ENCODE results near the gene TMEM263.

DNA sequence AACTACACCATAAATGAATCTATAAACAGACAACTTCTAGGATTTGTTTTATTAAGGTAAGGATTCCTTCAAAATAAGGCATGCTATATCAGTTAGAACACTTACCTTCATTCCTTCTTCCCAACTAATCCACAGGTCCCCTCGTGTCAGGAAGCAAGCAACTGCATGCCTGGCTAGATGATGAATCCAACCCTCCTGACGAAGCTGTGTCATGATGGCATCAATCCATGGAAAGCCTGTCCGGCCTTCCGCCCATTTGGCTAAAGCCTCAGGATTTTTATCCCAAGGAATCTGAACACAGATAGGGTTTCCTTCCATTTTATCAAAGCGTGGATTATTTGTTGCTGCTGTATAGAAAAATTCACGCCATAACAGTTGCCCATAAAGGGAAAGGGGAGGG is 43.7 kb downstream of the TMEM263 start:
- TF ChIP-seq KLF16 (CRISPR knock-in tag; IDR thresholded peaks at IDR 0.05) (no peak), ZNF24 (IDR thresholded peaks at IDR 0.05) (no peak), RXRA (CRISPR knock-in tag; IDR thresholded peaks at IDR 0.05) (no peak), ATF7 (IDR thresholded peaks at IDR 0.05) (no peak), ATF7 (CRISPR knock-in tag; IDR thresholded peaks at IDR 0.05) (no peak), ZNF331 (CRISPR knock-in tag; IDR thresholded peaks at IDR 0.05) (no peak), MXI1 (IDR thresholded peaks at IDR 0.05; ENCODE audit: borderline replicate concordance, low read depth, low read length) (no peak), SRF (IDR thresholded peaks at IDR 0.05; ENCODE audit: low read depth, low read length) (no peak), DR1 (CRISPR knock-in tag; IDR thresholded peaks at IDR 0.05) (no peak), SCMH1 (CRISPR knock-in tag; IDR thresholded peaks at IDR 0.05; ENCODE audit: borderline replicate concordance) (no peak), ZNF562 (CRISPR knock-in tag; IDR thresholded peaks at IDR 0.05; ENCODE audit: borderline replicate concordance) (no peak)
